Measurements from ENCODE around the gene WDFY2. TPM values are rescaled to one million over a fixed set of nuclear protein-coding genes. Genes with fewer than 3 reads are reported as not detected.

Gene WDFY2
- total RNA-seq, 2 donors from 2014 or later = 2.7 to 3.3 TPM

DNA sequence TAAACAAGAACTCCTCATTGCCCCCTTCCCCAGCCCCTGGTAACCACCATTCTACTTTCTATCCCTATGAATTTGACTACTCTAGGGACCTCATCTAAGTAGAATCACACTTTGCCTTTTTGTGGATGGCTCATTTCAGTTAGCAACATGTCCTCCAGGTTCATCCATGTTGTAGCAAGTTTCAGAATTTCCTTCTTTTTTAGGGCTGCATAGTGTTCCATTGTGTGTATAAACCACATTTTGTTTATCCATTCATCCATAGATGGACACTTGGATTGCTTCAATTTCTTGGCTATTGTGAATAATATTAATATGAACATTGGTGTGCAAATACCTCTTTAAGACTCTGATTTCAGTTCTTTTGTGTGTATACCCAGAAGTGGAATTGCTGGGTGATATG lies 224.5 kb downstream of the WDFY2 start:
- DNase-seq = no peak
- intact Hi-C loops (cut with DNase I) = no loop called here
- Histone ChIP-seq H3K4me3 (no peak overlapping the region), H3K36me3 (no peaks in the 10 kb centered on the region), H3K27ac (no peak overlapping the region), H3K4me1 (no peaks in the 10 kb centered on the region), H3K9me3 (no peaks in the 10 kb centered on the region), H3K9ac (ENCODE audit: low read depth in 2 of 2, low read length in 2 of 2) (no peak overlapping the region), H3K27me3 (no peaks in the 10 kb centered on the region)
- TF ChIP-seq CTCF (IDR thresholded peaks at IDR 0.05) = no peak

- Histone ChIP-seq H3K27ac (no peak overlapping the region), H3K9ac (ENCODE audit: low read depth in 2 of 2, low read length in 2 of 2) (no peak overlapping the region), H3K36me3 (no peaks in the 10 kb centered on the region), H3K4me3 (no peak overlapping the region), H3K9me3 (no peaks in the 10 kb centered on the region), H3K27me3 (no peaks in the 10 kb centered on the region), H3K4me1 (no peaks in the 10 kb centered on the region)
- DNase-seq = no peak
- intact Hi-C loops (cut with DNase I) = loop anchor here (10.0 kb wide), 1 partner anchor 394 kb away; no protein-coding TSS in a partner anchor
- TF ChIP-seq CTCF (IDR thresholded peaks at IDR 0.05) = no peak
Observed at GRCh38 chr13:51811046-51811445, 226.8 kb downstream of the WDFY2 start.

GRCh38 chr13:51811920-51812451 lies 227.7 kb downstream of the WDFY2 start:
- intact Hi-C loops (cut with DNase I) = loop anchor here (10.0 kb wide), 1 partner anchor 393 kb away; no protein-coding TSS in a partner anchor
- Histone ChIP-seq H3K9ac (ENCODE audit: low read depth in 2 of 2, low read length in 2 of 2) (no peak overlapping the region), H3K9me3 (no peaks in the 10 kb centered on the region), H3K36me3 (no peaks in the 10 kb centered on the region), H3K27me3 (no peaks in the 10 kb centered on the region), H3K4me3 (no peak overlapping the region), H3K27ac (no peak overlapping the region), H3K4me1 (no peaks in the 10 kb centered on the region)
- TF ChIP-seq CTCF (IDR thresholded peaks at IDR 0.05) = no peak
- DNase-seq = no peak

DNA sequence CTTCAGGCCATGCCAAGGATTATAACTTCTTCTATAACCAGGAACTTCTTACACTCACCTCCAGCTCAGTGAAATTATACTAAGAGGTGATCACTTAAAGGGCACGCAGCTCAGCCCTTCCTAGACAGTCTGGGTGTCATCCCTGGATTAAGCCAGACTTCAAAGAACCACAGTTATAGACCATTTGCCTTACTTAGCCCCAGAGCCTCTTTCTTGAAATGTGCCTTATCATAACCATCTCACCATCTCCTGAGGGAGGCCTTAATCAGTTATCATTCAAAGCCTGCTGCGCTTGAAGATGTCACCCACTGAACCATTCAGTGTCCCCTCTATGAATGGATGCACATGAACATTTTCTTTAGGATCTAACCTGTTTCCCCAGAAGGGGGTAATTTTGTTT lies 229.8 kb downstream of the WDFY2 start:
- TF ChIP-seq CTCF (IDR thresholded peaks at IDR 0.05) = no peak
- Histone ChIP-seq H3K4me1 (no peaks in the 10 kb centered on the region), H3K27ac (no peak overlapping the region), H3K9ac (ENCODE audit: low read depth in 2 of 2, low read length in 2 of 2) (no peak overlapping the region), H3K4me3 (no peak overlapping the region), H3K9me3 (no peaks in the 10 kb centered on the region), H3K27me3 (no peaks in the 10 kb centered on the region), H3K36me3 (no peaks in the 10 kb centered on the region)
- no peak for DNase-seq
- intact Hi-C loops (cut with DNase I) = loop anchor here (10.0 kb wide), 1 partner anchor 391 kb away; no protein-coding TSS in a partner anchor

- peak overlapping the region in 1 of 2 donors; percentile 13 for H3K9ac ChIP-seq (ENCODE audit: low read depth in 2 of 2, low read length in 2 of 2)
- no peaks in the 10 kb centered on the region for H3K9me3 ChIP-seq
- H3K27me3 ChIP-seq = no peaks in the 10 kb centered on the region
- H3K27ac ChIP-seq = no peak overlapping the region
- peak; percentile 76 for TF ChIP-seq CTCF (IDR thresholded peaks at IDR 0.05)
- peak; percentile 79 for DNase-seq
- no peaks in the 10 kb centered on the region for H3K36me3 ChIP-seq
- no peaks in the 10 kb centered on the region for H3K4me1 ChIP-seq
- intact Hi-C loops (cut with DNase I) = loop anchor here (5.0 to 10.0 kb wide), 2 partner anchors 312 to 390 kb away; partner anchors contain the start of gene NEK5
- no peak overlapping the region for H3K4me3 ChIP-seq
Observed at GRCh38 chr13:51814825-51815650, 230.8 kb downstream of the WDFY2 start.
